ENCODE data around the gene TMEM30B. TPM values are rescaled to one million over a fixed set of nuclear protein-coding genes. Genes with fewer than 3 reads are reported as not detected.

TMEM30B gene
- total RNA-seq, 1 experiment from 2014 or later: 0.12 TPM

DNA sequence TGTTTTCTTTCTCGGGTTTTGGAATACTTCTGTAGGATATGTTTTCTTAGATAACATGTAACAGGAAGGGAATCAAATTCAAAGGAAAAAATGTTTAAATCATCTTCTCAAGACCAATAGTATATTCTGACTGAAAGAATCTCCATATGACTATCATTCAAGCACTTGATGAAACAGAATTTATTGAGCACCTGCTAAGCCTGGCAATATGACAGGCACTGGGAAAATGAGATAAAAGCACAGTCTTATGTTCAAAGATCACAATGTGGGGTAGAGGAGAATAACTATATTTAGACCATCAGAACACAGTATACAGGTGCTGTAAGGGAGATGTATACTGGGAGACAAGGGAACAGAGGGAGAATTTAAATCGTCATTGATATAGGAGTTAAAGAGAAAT lies 19.1 kb upstream of the TMEM30B start:
- CTCF ChIA-PET: no interaction called here
- no peak overlapping the region for H2AFZ ChIP-seq (ENCODE audit: low read depth, low read length, poor library complexity, severe bottlenecking)
- H3K79me2 ChIP-seq (ENCODE audit: insufficient read depth, low read length): no peaks in the 10 kb centered on the region
- no peaks in the 10 kb centered on the region for H3K36me3 ChIP-seq (ENCODE audit: control insufficient read depth in 1 of 2, insufficient read depth in 2 of 2, low read length in 2 of 2)
- DNase-seq (ENCODE audit: low read depth, low spot score): no peak
- H3K27ac ChIP-seq (ENCODE audit: low read depth, low read length): no peak overlapping the region
- POLR2A ChIA-PET: no interaction called here
- no peak overlapping the region for H3K4me3 ChIP-seq (replicated peaks in 1 of 2; ENCODE audit: low read depth in 1 of 2, low read length in 2 of 2)
- ATAC-seq: no peak
- no peaks in the 10 kb centered on the region for H4K20me1 ChIP-seq (ENCODE audit: insufficient read depth)
- no peaks in the 10 kb centered on the region for H3K27me3 ChIP-seq (ENCODE audit: insufficient read depth, low read length)
- intact Hi-C loops (cut with micrococcal nuclease): no loop called here
- no peaks in the 10 kb centered on the region for H3K9me2 ChIP-seq (ENCODE audit: insufficient read depth)
- no peaks in the 10 kb centered on the region for H3K9me3 ChIP-seq (ENCODE audit: control insufficient read depth in 1 of 2, insufficient read depth in 1 of 2, low read depth in 1 of 2, low read length in 2 of 2)
- no TSS peak for BruUV-seq (replicated peaks)
- no peak overlapping the region for H3K4me2 ChIP-seq (ENCODE audit: low read length)
- no peaks in the 10 kb centered on the region for H3K4me1 ChIP-seq (ENCODE audit: control insufficient read depth in 1 of 2, insufficient read depth in 2 of 2, low read length in 2 of 2)
- TF ChIP-seq, protein P1, sequence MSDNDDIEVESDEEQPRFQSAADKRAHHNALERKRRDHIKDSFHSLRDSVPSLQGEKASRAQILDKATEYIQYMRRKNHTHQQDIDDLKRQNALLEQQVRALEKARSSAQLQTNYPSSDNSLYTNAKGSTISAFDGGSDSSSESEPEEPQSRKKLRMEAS (IDR thresholded peaks at IDR 0.05): no peak
- TF ChIP-seq ZNF274 (IDR thresholded peaks at IDR 0.05; ENCODE audit: low read depth, low read length) (no peak), YY1 (IDR thresholded peaks at IDR 0.05; ENCODE audit: extremely low read depth, insufficient replicate concordance, low read depth, low read length) (no peak), POLR2A (IDR thresholded peaks at IDR 0.05; ENCODE audit: borderline replicate concordance, extremely low read depth, insufficient read depth, insufficient read length) (no peak), EZH2 (IDR thresholded peaks at IDR 0.05) (no peak), REST (IDR thresholded peaks at IDR 0.05; ENCODE audit: low read depth) (no peak), SP1 (IDR thresholded peaks at IDR 0.05; ENCODE audit: low read depth) (no peak), JUND (IDR thresholded peaks at IDR 0.05) (no peak), RAD21 (IDR thresholded peaks at IDR 0.05; ENCODE audit: low read depth) (no peak), ELF1 (IDR thresholded peaks at IDR 0.05; ENCODE audit: borderline replicate concordance, low read depth) (no peak), FOSL1 (IDR thresholded peaks at IDR 0.05; ENCODE audit: low read depth) (no peak), ZFX (IDR thresholded peaks at IDR 0.05) (no peak), SRF (IDR thresholded peaks at IDR 0.05; ENCODE audit: low read depth) (no peak)
- TF ChIP-seq, protein P2, sequence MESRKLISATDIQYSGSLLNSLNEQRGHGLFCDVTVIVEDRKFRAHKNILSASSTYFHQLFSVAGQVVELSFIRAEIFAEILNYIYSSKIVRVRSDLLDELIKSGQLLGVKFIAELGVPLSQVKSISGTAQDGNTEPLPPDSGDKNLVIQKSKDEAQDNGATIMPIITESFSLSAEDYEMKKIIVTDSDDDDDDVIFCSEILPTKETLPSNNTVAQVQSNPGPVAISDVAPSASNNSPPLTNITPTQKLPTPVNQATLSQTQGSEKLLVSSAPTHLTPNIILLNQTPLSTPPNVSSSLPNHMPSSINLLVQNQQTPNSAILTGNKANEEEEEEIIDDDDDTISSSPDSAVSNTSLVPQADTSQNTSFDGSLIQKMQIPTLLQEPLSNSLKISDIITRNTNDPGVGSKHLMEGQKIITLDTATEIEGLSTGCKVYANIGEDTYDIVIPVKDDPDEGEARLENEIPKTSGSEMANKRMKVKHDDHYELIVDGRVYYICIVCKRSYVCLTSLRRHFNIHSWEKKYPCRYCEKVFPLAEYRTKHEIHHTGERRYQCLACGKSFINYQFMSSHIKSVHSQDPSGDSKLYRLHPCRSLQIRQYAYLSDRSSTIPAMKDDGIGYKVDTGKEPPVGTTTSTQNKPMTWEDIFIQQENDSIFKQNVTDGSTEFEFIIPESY (IDR thresholded peaks at IDR 0.05; ENCODE audit: extremely low read depth, insufficient replicate concordance, low read length): no peak
- TF ChIP-seq, protein P3, sequence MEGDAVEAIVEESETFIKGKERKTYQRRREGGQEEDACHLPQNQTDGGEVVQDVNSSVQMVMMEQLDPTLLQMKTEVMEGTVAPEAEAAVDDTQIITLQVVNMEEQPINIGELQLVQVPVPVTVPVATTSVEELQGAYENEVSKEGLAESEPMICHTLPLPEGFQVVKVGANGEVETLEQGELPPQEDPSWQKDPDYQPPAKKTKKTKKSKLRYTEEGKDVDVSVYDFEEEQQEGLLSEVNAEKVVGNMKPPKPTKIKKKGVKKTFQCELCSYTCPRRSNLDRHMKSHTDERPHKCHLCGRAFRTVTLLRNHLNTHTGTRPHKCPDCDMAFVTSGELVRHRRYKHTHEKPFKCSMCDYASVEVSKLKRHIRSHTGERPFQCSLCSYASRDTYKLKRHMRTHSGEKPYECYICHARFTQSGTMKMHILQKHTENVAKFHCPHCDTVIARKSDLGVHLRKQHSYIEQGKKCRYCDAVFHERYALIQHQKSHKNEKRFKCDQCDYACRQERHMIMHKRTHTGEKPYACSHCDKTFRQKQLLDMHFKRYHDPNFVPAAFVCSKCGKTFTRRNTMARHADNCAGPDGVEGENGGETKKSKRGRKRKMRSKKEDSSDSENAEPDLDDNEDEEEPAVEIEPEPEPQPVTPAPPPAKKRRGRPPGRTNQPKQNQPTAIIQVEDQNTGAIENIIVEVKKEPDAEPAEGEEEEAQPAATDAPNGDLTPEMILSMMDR (IDR thresholded peaks at IDR 0.05 in 2 of 3, conservative IDR thresholded peaks at IDR 0.05 in 1 of 3; ENCODE audit: borderline replicate concordance in 1 of 3, insufficient read depth in 1 of 3, low read depth in 2 of 3, low read length in 2 of 3): no peak
- RAD21 ChIA-PET (ENCODE audit: low non-redundant PET in 1 of 2, low total read pairs in 2 of 2, uncharacterized antibody in 2 of 2, unreplicated experiment in 2 of 2): no interaction called here
- H3K9ac ChIP-seq (ENCODE audit: low read length): no peak overlapping the region

Data from HCT116 (cell line).